ENCODE data around the gene BATF3.

BATF3 gene

DNA sequence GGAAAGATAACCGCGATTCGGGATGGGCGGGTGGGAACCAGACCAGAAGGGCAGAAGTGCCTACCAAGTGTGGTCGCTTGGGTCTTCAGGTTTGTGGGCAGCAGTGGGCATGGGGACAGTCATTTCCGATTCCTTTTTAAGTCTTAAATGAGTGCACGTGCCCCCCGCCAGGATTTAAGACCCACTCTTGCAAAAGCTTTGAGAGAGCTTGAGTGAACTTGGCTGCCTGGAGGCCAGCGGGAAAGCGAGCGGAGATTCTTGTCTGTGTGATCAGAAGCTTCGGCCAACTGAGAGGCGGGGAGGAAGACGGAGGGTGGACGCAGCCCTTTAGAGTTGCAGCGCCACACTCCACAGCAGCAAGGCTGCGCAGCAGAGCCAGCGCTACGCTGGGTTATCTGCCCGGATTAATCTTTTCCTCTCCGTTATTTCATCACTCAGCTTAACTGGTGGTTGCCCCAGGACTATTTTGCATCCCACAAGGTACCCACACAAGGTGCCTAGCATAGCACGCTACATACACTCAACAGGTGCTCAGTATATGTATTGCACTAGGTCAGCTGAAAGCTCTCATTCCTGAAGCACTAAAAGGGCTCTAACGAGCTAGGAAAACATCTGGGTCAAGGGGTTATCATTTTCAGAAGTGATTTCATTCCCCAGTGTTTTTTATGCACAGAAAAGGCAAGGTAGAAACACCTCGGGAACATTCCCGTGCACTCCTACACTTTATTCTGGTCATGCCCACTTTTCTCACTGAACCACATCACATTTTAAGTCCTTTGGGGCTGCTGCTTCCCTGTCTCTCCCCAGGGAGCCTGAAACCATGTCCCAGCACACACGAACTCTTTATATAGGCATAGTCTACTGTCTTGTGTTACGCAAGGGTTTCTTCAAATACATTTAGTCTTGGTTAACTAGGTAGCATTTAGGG, 1.5 kb upstream of the BATF3 start:
- no peak for TF ChIP-seq JUND (IDR thresholded peaks at IDR 0.05; ENCODE audit: low read depth)
- DNase-seq (ENCODE audit: low read depth in 1 of 2, low spot score in 1 of 2): peak in 1 of 2 experiments; percentile 40
- in situ Hi-C loops (cut with HindIII; ENCODE audit: low pct_unique_long_range_greater_than_20kb, low sequenced_read_pairs): no loop called here

DNA sequence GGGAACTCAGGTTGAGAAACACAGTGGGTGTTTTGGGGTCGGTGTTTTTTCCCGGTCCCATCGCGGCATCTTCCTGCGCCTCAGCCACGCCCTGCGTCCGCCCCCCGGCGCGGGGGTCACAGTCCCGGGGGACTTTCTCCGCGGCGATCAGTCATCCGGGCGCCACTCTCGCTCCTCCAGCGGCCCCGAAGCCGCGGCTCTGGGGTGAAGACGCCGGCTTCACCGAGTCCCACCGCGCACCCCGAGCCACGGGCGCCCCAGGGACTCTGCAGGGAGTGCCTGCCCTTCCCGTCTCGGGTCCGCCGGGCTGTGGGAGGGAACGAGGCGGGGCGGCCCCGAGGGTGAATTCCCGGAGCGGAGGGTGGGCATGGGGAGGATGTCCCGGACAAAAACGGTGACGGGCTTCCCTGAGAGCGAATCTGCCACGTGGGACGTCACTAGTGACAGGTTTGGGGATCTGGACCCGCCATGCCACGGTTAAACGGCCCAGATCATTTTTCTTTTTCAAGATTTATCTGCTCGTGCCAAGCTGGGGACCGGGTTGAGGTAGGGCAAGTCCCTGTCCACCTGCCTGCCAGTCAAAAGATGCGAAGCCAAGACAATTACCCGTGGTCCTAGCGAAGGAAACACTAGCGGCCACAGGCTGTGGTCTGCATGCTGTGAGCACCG, 717 bp upstream of the BATF3 start:
- no peak for TF ChIP-seq JUND (IDR thresholded peaks at IDR 0.05; ENCODE audit: low read depth)
- no peak for DNase-seq (ENCODE audit: low read depth in 1 of 2, low spot score in 1 of 2)
- in situ Hi-C loops (cut with HindIII; ENCODE audit: low pct_unique_long_range_greater_than_20kb, low sequenced_read_pairs): no loop called here

DNA sequence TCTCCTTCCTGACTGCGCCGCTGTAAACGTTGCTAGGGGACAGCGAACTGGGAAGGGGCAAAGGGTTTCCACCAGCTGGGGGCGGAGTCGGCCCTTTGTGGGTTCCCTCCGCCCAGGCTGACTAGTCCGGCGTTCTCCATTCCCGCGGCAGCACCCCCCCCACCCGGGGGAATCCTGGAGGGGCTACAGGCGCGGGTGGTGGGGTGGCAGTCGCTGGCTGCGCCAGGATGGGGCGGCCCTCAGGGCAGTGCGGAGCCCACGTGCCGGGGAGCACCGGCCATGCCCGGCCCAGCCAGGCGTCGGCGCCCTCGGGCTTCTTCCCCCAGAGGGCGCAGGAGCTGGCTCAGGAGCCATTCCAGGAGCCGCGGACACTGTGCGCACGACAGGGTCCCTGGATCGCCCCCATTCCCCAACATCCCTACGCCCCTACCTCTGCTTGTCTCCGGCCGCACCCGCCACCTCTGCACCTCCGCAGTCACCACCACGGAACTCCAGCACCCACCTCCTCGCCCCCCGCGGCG, 476 bp downstream of the BATF3 start:
- in situ Hi-C loops (cut with HindIII; ENCODE audit: low pct_unique_long_range_greater_than_20kb, low sequenced_read_pairs): no loop called here
- peak in 1 of 2 experiments; percentile 52 for DNase-seq (ENCODE audit: low read depth in 1 of 2, low spot score in 1 of 2)
- no peak for TF ChIP-seq JUND (IDR thresholded peaks at IDR 0.05; ENCODE audit: low read depth)

DNA sequence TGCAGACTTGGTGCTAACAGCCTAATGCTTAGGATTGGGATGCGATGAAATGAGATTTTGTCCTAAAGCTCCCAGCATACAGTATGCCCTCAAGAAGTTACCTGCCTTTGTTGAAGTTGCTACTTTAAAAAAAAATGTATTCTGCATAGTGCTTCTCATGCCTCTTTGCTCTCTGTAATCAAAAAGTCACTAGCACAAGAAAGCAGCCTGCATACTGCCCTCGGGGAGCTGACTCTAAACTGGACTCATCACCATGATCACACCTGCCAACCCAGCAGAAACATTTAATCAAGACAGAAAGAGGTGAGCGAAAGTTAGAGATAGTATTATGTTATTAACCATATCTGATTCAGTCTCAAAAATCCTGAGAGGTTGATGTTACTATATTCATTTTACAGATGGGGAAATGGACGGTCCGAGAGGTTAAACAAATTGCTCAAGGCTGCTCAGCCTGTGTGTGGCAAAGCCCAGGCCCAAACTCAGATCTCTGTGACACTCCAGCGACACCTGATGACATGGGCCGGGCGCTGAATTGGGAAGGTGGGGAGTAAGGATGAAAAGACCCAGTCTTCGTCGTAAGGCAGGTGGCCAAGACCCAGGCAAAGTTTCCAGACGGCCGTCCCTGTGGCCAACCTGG, 1.1 kb downstream of the BATF3 start:
- DNase-seq (ENCODE audit: low read depth in 1 of 2, low spot score in 1 of 2): no peak
- in situ Hi-C loops (cut with HindIII; ENCODE audit: low pct_unique_long_range_greater_than_20kb, low sequenced_read_pairs): no loop called here
- TF ChIP-seq JUND (IDR thresholded peaks at IDR 0.05; ENCODE audit: low read depth): no peak

DNA sequence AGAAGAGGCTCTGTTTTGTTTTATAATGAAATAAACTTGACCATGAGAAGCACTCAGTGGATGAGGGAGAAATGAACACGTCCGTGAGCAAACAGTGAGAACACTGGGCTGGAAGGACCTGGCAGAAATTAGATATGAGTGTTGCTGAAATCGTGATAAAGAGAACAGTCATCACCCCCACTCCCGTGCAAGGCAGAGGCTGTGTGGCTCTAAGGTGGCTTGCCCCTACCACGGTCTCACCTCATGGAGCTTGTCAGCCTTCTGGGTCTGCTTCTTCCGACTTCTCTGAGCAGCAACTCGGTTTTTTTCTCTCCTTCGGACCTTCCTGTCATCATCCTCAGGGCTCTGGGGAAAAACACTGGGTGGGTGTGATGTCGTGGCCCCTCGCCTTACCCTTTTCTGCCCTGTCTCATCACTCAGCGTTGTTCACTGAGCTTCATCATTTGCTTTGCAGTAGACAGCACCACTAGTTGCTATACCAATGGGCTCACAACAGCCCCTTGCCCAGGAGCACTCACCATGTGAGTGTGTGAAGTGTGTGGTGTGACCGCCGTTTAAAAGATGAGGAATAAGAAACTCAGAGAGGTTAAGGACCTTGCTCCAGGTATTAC, 2.8 kb downstream of the BATF3 start:
- no peak for DNase-seq (ENCODE audit: low read depth in 1 of 2, low spot score in 1 of 2)
- no peak for TF ChIP-seq JUND (IDR thresholded peaks at IDR 0.05; ENCODE audit: low read depth)
- in situ Hi-C loops (cut with HindIII; ENCODE audit: low pct_unique_long_range_greater_than_20kb, low sequenced_read_pairs): no loop called here

DNA sequence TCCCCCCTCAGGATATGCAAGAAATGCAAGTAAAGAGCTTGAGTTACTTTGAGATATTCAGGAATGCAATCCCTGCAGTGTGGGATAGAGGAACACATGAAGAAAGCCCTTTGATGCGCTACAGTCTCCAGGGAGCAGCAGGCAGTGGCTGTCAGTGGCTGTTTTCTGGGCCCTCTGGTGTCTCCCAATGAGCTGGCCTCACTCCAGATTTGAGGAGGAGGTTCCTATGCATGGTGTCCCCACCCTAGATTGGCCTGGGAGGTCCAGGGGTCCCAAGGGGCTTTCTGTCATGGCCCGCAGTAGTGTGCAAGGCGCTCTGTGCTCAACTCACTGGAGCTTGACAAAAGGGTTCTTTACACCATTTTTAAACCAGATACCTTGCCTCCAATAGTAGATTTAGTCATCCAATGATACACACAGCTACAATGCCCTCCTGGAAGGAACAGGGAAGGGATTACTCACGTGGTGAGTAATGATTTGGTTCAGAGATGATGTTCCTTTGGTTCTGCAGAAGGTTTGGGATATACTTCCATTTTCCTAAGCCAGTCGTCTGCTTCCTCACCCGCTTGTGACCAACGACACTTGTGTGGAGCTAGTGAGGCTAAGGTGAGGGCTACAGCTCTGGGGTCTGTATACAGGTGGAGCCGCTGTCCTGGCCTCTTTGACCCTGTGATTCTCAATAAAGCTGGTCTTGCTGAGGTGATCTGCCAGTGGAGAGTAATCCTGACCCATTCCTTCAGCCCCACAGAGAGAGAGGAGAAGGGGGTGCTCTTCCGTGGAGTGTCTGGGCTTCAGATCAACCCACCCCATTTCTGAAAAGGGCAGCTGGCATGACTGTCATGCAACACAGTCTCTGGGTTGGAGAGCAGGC, 6.6 kb downstream of the BATF3 start:
- DNase-seq (ENCODE audit: low read depth in 1 of 2, low spot score in 1 of 2): no peak
- in situ Hi-C loops (cut with HindIII; ENCODE audit: low pct_unique_long_range_greater_than_20kb, low sequenced_read_pairs): no loop called here
- no peak for TF ChIP-seq JUND (IDR thresholded peaks at IDR 0.05; ENCODE audit: low read depth)

DNA sequence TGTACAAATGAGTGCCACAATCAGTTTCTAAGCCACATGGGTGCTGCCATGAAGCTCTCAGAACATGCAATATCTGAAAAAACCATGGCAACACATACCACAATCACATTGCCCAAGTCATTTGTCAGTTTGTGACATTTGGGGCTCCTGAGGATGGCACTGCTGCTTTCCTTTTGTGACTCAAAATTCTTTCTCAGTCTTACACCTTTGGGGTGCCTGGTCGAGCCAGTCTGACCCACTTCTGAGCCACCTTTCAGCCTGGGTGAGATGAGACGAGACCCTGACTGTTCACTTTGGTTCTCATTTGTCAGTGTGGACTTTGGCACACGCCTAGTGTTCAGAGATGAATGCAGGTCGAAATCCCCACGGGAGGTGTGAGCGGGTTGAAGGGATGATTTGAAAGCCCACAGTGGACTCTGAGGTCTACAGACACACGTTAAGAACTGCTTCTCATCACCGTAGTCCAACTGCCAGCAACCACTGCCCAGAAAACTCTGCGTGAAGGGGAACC, 8.0 kb downstream of the BATF3 start:
- in situ Hi-C loops (cut with HindIII; ENCODE audit: low pct_unique_long_range_greater_than_20kb, low sequenced_read_pairs): no loop called here
- no peak for DNase-seq (ENCODE audit: low read depth in 1 of 2, low spot score in 1 of 2)
- TF ChIP-seq JUND (IDR thresholded peaks at IDR 0.05; ENCODE audit: low read depth): no peak

DNA sequence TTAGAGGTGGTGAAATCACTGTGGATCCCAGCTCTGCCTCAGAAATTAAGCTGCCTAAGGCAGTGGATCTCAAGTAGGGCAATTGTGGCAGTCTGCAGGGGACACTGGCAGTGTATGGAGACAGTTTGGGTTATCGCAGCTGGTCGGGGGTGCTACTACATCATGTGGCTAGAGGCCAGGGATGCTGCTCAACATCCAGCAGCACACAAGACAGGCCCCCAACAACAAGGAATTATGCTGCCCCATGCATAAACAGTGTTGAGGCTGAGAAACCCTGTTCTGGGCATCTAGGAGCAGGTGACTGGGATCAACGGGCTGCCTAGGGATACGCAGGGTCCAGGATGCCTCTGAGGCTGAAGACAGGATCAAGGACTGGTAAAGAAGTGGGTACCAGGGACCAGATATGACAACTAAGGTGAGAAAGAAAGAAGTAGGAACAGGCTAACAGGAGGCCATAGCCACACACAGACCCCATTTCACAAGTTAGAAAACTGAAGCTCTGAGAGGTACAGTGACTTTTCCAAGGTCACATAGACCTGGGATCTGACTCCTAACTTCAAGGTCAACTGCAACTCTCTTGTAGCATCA, 8.7 kb downstream of the BATF3 start:
- in situ Hi-C loops (cut with HindIII; ENCODE audit: low pct_unique_long_range_greater_than_20kb, low sequenced_read_pairs): no loop called here
- no peak for TF ChIP-seq JUND (IDR thresholded peaks at IDR 0.05; ENCODE audit: low read depth)
- DNase-seq (ENCODE audit: low read depth in 1 of 2, low spot score in 1 of 2): no peak

DNA sequence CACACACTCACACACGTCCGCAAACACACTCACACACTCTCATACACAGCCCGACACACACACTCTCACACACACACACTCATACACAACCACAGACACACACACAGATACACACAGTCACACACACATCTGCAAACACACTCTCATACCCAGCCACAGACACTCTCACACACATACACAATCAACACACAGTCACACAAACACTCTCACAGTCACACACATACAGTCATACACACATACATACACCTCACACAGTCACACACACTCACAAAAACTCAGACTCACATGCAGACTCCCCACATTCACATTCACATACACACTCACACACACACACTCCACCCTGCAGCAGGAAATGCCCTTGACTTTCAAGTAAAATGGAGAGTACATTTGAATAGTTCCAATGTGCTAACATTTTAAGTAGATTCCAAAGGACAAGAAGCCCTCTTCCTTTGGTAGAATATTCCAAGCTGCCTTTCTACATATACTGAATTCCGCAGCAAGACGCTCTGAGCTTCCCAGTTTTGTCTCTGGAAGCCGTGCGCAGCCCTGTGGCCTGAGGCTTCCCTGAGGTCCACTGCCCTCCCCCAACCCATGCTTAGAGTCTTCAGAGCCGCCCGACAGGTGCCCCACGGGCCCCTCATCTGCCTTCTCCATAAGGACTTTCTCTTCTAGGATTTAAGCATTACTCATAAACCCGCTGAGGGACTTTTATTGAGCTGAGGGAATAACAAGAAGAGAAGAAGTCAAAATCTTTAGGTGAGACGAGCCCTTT, 9.7 kb downstream of the BATF3 start:
- in situ Hi-C loops (cut with HindIII; ENCODE audit: low pct_unique_long_range_greater_than_20kb, low sequenced_read_pairs): no loop called here
- TF ChIP-seq JUND (IDR thresholded peaks at IDR 0.05; ENCODE audit: low read depth): no peak
- no peak for DNase-seq (ENCODE audit: low read depth in 1 of 2, low spot score in 1 of 2)

DNA sequence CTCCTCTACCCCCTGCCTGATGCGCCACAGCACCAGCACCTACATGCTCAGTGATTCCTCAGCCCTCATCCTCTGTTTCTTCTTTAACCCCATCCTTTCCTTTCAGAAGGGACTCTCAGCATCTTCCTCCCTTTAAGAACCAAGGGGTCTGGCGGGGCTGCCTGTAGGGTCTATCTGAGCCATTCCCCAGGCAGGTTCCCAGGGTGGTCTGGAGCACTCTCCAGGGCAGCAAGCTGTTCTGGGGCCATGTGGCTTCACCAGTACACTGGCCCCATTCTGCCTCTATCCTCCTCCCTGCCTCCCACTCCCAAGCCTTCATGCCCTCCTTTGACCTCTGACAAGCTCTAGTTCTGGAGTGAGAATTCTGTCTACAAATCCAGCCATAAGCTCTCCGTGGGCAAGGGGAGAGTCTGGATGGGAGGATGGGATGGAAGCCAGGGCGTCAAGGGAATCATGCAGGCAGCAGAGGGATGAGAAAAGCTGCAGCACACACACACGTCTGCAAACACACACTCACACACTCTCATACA, 10.4 kb downstream of the BATF3 start:
- DNase-seq (ENCODE audit: low read depth in 1 of 2, low spot score in 1 of 2): no peak
- no peak for TF ChIP-seq JUND (IDR thresholded peaks at IDR 0.05; ENCODE audit: low read depth)
- in situ Hi-C loops (cut with HindIII; ENCODE audit: low pct_unique_long_range_greater_than_20kb, low sequenced_read_pairs): no loop called here

Measured in T47D (cell line).